ENCODE results near the gene OSTF1.

DNA sequence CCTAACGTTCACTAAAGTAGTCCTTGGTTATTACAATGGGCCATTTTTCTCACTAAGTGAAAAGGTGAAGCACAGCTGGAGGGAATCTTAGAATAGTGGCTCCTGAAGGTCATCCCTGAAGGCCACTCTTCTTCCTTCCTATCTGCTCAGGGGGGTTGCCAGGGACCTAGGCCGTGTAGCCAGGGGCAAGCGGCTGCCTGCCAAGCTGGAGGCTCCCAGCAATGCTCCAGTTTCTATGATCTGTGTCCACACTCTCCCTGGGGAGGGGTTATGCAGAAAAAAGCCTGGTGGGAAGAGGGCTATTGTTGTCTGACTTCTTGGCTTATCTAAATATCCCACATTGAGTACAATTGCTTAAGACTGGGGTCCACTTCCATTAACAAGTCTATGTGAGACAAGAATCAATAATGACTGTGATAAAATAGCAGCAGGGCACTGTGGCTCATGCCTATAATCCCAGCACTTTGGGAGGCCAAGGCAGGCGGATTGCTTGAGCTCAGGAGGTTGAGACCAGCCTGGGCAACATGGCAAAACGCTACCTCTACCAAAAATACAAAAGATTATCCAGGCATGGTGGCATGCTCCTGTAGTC lies 4.1 kb upstream of the OSTF1 start:
- TF ChIP-seq, protein P1, sequence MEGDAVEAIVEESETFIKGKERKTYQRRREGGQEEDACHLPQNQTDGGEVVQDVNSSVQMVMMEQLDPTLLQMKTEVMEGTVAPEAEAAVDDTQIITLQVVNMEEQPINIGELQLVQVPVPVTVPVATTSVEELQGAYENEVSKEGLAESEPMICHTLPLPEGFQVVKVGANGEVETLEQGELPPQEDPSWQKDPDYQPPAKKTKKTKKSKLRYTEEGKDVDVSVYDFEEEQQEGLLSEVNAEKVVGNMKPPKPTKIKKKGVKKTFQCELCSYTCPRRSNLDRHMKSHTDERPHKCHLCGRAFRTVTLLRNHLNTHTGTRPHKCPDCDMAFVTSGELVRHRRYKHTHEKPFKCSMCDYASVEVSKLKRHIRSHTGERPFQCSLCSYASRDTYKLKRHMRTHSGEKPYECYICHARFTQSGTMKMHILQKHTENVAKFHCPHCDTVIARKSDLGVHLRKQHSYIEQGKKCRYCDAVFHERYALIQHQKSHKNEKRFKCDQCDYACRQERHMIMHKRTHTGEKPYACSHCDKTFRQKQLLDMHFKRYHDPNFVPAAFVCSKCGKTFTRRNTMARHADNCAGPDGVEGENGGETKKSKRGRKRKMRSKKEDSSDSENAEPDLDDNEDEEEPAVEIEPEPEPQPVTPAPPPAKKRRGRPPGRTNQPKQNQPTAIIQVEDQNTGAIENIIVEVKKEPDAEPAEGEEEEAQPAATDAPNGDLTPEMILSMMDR (IDR thresholded peaks at IDR 0.05; ENCODE audit: poor library complexity, severe bottlenecking), result no peak
- TF ChIP-seq SMC3 (conservative IDR thresholded peaks at IDR 0.05; ENCODE audit: poor library complexity), result no peak
- TF ChIP-seq, protein P2, sequence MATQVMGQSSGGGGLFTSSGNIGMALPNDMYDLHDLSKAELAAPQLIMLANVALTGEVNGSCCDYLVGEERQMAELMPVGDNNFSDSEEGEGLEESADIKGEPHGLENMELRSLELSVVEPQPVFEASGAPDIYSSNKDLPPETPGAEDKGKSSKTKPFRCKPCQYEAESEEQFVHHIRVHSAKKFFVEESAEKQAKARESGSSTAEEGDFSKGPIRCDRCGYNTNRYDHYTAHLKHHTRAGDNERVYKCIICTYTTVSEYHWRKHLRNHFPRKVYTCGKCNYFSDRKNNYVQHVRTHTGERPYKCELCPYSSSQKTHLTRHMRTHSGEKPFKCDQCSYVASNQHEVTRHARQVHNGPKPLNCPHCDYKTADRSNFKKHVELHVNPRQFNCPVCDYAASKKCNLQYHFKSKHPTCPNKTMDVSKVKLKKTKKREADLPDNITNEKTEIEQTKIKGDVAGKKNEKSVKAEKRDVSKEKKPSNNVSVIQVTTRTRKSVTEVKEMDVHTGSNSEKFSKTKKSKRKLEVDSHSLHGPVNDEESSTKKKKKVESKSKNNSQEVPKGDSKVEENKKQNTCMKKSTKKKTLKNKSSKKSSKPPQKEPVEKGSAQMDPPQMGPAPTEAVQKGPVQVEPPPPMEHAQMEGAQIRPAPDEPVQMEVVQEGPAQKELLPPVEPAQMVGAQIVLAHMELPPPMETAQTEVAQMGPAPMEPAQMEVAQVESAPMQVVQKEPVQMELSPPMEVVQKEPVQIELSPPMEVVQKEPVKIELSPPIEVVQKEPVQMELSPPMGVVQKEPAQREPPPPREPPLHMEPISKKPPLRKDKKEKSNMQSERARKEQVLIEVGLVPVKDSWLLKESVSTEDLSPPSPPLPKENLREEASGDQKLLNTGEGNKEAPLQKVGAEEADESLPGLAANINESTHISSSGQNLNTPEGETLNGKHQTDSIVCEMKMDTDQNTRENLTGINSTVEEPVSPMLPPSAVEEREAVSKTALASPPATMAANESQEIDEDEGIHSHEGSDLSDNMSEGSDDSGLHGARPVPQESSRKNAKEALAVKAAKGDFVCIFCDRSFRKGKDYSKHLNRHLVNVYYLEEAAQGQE (IDR thresholded peaks at IDR 0.05; ENCODE audit: borderline replicate concordance), result no peak
